ENCODE data around the gene ZBTB44.

ZBTB44 gene

GRCh38 chr11:130192845-130193267 is 121.9 kb downstream of the ZBTB44 start:
- DNase-seq = no peak

DNA sequence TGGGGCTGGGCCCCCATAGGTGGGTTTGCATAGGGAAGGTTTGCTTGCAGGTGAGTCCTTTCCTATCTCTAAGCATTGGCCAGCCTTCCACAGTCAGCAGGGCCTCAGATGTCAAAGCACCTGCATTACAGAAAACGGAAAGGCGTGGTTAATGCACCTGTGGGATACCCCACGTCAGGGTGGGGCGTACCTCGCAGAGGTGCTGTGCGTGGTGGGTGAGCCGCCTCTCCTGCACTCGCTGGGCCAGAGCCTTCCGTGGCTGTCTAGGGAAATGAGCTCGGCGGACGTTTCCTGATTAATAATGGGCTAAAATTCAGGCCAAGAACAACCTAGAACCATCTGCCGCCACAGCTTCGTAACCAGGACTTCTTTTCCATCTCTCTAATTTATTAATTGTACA is 122.8 kb downstream of the ZBTB44 start:
- no peak for DNase-seq

DNA sequence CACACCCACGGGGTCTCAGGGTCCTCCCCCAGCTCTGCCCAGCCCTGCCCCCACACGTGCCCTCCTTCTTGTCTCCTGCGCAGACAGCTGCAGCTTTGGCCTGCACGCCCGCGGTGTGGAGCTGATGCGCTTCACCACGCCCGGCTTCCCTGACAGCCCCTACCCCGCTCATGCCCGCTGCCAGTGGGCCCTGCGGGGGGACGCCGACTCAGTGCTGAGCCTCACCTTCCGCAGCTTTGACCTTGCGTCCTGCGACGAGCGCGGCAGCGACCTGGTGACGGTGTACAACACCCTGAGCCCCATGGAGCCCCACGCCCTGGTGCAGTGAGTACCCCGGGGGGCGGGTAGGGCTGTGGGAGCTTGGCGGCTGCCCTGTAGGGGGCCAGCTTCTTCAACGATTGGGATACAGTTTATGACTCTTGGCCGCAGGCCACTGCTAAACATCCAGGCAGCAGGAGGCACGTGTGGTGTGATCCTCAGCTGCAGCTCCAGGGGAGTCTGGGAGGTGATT is 124.3 kb downstream of the ZBTB44 start:
- no peak for DNase-seq

GRCh38 chr11:130189492-130190210 is 125.1 kb downstream of the ZBTB44 start:
- DNase-seq = no peak

- no peak for DNase-seq
These were observed 126.0 kb downstream of the ZBTB44 start for GRCh38 chr11:130188585-130189347.

GRCh38 chr11:130188047-130188446 is 126.7 kb downstream of the ZBTB44 start:
- no peak for DNase-seq

GRCh38 chr11:130187096-130187495 is 127.6 kb downstream of the ZBTB44 start:
- DNase-seq = no peak

GRCh38 chr11:130183878-130184610 is 130.7 kb downstream of the ZBTB44 start:
- DNase-seq = no peak

DNA sequence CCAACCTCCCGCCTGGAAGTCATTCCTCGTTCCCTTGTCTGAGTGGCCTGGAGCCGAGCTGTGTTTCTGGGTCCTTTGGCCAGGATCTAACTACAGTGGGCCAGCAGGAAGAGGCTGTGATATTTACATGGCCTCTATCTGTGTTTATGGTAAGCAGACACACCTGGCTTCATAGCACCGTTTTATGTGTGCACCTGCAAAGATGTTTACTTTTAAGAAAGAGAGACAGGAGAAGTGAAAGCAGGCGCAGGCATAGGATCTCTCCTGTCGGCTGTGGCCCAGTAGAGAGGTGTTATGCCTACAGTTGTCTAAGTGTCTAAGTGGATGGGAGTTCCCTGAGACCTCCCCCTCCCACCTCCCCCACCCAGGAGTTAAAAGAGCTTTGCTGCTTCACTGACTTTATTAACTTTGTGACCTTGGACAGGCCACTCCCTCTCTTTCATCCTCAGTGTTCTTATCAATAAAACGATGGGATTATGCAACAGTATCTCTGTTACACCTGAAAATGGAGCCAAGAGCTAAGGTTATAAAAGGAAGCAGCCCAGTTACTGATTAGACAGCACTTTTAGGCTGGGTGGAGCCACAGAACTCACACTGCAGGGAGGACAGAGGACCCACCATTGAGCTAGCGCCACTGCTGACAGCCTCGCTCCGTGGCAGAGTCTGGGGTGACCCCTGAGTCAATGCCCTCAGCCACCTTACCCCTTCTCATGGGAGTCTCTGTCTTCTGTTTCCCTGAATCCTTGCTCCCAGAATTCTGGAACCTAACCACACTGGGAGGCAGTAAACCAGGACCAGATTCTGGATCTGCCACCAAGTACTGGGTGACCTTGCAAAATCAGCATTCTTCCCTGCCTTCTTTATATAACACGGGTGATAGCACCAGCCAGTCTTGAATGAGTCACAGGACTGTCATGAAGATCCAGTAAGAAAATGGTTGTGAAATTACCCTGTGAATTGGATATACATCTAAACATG is 133.1 kb downstream of the ZBTB44 start:
- DNase-seq = no peak

GRCh38 chr11:130180896-130181294 is 133.8 kb downstream of the ZBTB44 start:
- no peak for DNase-seq

DNA sequence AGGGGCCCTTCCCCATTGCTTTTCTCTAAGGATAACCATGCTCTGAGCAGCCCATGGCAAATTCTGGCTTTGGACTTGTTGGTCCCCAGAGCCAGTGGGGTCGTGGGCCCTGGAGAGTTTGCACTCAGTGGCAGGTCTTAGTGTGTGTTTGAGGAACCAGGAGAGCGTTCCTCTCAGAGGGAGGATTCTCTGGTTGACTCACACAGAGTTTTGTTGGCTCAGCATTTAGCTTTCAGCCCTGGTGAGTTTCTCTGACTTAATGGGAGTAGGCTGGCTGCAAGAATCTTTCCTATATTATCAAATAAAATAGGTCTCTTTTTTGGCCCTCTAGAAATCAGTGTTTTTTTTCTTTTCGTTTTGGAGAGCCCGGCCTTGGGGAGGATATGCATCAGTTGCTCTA is 134.2 kb downstream of the ZBTB44 start:
- no peak for DNase-seq

DNA sequence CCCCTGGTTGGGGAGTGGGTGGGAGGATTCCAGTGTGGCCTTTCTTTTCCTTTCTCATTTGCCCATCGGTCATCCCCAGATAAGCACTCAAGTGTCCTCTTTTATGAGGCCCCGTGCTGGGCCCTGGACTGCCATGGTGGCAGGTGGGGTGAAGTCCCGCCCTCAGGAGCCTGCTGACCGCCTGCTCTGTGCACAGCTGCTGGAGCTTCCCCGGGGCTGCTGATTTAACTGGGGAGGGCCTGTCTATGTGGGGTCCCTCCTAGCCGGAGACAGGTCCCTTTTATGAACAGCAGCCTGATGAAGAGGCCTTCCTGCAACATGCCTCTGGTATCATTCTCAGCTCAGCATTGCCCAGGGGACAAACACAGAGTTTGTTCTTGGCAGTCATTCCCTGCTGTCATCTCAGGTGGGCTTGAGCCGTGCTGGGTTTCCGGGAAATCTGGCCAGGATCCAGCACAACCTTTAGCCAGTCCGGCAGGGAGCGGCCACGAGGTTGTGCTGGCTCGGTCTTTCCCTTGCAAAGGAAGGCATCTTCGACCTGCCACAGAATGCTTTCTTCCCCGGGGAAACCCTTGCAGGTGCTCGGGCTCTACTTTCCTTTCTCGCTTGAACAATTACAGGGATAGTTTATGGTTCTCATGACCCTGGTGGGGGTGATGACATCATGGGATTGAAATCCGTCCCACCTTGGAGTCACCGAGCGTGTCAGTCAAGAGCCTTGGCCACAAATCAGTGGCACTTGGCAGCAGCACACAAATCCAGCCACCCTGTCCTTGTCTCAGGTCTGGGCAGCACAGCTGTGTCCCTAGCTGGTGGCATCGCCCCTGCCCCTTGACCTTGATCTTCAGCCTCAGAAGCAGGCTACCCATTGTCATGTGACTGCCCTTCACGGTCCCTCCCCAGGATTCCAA is 135.1 kb downstream of the ZBTB44 start:
- no peak for DNase-seq

DNA sequence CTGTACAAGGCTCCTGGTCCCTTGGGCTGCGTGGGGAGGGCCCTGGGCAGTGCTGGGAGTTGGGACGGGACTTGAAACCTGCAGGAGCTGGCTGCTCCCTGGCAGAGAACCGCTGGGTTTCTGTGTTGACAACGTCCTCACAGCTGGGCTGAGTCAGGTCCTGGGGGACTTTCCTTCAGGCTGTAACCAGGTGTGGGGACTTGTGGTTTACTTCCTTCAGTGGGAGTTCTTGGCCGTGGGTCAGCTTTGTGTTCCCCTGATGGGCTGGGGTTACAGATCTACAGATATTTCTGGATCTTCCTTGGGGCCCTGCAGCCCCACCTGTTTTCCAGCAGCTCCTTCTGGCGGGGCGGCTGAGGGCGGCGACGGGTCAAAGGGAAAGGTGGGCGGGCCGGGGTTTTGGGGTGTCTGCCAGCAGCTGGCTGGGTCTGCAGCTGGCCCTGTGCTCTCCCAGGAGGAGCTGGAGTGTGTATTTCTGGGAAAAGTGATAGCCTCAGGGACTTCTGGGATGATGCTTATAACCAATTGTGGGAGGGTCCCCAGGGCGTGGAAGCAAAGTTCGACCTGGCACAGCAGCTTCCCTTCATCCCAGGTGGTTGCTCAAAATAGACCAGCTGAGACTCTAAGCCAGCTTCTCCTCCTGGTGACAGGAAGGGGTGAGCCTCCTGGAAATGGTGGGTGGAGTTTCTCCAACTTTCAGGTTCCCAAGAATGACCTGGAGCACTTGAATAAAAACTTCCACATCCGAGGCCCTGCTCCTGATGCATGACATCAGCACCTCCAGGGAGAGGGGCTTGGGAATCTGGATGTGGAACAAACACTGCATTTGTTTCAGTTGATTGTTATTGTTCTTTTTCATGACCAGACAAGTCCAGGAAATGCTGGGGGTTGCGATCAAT is 136.0 kb downstream of the ZBTB44 start:
- no peak for DNase-seq

DNA sequence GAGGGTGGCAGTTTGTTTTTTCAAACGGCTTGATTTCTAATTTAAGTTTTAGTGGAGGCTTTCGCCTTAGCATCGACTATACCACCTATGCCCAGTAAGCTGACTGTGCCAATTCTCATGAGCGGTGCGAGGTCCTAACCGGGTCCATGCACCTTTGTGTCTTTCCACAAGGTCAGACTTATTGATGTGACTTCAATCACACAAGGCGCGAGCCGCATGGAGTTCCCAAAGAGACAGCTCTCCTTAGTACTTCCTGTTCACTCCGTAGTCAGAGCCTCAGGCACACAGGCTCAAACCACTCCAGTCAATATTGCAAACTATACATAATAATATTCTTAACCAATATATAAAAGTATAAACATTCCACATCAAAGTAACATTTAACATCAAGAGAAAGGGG is 136.9 kb downstream of the ZBTB44 start:
- no peak for DNase-seq

Data from NCI-H1694 (cell line).